H1 (cell line): ENCODE measurements around the gene SCNN1A. TPM values are rescaled to one million over a fixed set of nuclear protein-coding genes. Genes with fewer than 3 reads are reported as not detected.

Experiments
- CTCF ChIA-PET: fragments of 300-600 bp; sonication (Branson Sonifier 250); formaldehyde crosslinking; loops from one replicate; lab custom pipeline; 2021; ENCODE audit not compliant: partially characterized antibody; lab: Charles Lee
- POLR2A ChIA-PET: fragments of 300-600 bp; sonication (Branson Sonifier 250); formaldehyde crosslinking; loops from one replicate; lab custom pipeline; 2021; ENCODE audit warnings: inconsistent platforms; ENCODE audit not compliant: partially characterized antibody; lab: Charles Lee
- DNase-seq, 2 experiments: peaks; one replicate each; pipeline versions ENCODE4 v3.0.0 to v3.0.0-alpha.2; 2010 to 2022; ENCODE audit warnings: low spot score in 2 of 2, low read depth in 1 of 2, mixed read lengths in 1 of 2
- FAIRE-seq: peaks from 2 replicates; lab custom pipeline; 2011; peaks lifted over from hg19 to GRCh38; lab: Jason Lieb, UNC
- H2AFZ ChIP-seq: 2 replicates; pipeline ENCODE4 v1.8.1; 2012; ENCODE audit warnings: low read length, inconsistent platforms
- H2AK5ac ChIP-seq: 2 replicates; pipeline ENCODE4 v1.6.1; 2013; ENCODE audit warnings: low read depth, low read length
- H2BK120ac ChIP-seq: replicated peaks from 2 replicates; pipeline ENCODE3; 2013; ENCODE audit warnings: low read depth, low read length, inconsistent platforms
- H2BK12ac ChIP-seq: 2 replicates; pipeline ENCODE4 v1.6.1; 2013; ENCODE audit warnings: low read depth, low read length
- H2BK15ac ChIP-seq: 2 replicates; pipeline ENCODE4 v1.6.1; 2013; ENCODE audit warnings: low read length
- H2BK20ac ChIP-seq: 2 replicates; pipeline ENCODE4 v1.6.1; 2013; ENCODE audit warnings: low read length
- H2BK5ac ChIP-seq: 2 replicates; pipeline ENCODE4 v1.6.1; 2013; ENCODE audit warnings: low read depth, low read length
- H3K14ac ChIP-seq: 2 replicates; pipeline ENCODE4 v1.6.1; 2013; ENCODE audit warnings: inconsistent platforms; ENCODE audit not compliant: insufficient read length
- H3K18ac ChIP-seq: 2 replicates; pipeline ENCODE4 v1.6.1; 2013; ENCODE audit warnings: low read length; ENCODE audit errors: extremely low read depth
- H3K23ac ChIP-seq: 2 replicates; pipeline ENCODE4 v1.6.1; 2013; ENCODE audit warnings: inconsistent platforms; ENCODE audit not compliant: insufficient read length
- H3K23me2 ChIP-seq: 2 replicates; pipeline ENCODE4 v1.6.1; 2013; ENCODE audit warnings: low read depth, low read length
- H3K27ac ChIP-seq: 2 replicates; pipeline ENCODE4 v1.6.1; 2011; ENCODE audit warnings: low read depth, low read length, inconsistent platforms
- H3K27me3 ChIP-seq, 4 experiments: replicated peaks in 1 of 4; 1 replicate in 1 of 4; 2 replicates in 3 of 4; pipeline versions ENCODE4 v1.6.1 to v1.8.1; 2011 to 2013; ENCODE audit warnings: low read length in 3 of 4, mild to moderate bottlenecking in 3 of 4, inconsistent platforms in 2 of 4, mixed read lengths in 2 of 4, moderate library complexity in 1 of 4; ENCODE audit not compliant: control insufficient read depth in 3 of 4, insufficient read depth in 3 of 4; ENCODE audit errors: extremely low read depth in 1 of 4
- H3K36me3 ChIP-seq, 4 experiments: 2 replicates each; pipeline versions ENCODE4 v1.6.1 to v1.8.1; 2011 to 2013; ENCODE audit warnings: mild to moderate bottlenecking in 4 of 4, low read length in 3 of 4, moderate library complexity in 2 of 4, control low read depth in 1 of 4, inconsistent platforms in 1 of 4; ENCODE audit not compliant: insufficient read depth in 4 of 4, control insufficient read depth in 2 of 4
- H3K4ac ChIP-seq: replicated peaks from 2 replicates; pipeline ENCODE3; 2013; ENCODE audit warnings: low read length, low read depth, mixed read lengths, inconsistent platforms; ENCODE audit not compliant: insufficient read length
- H3K4me1 ChIP-seq, 4 experiments: replicated peaks in 1 of 4; 1 replicate in 1 of 4; 2 replicates in 3 of 4; pipeline versions ENCODE4 v1.6.1 to v1.8.1; 2011 to 2013; ENCODE audit warnings: low read length in 3 of 4, inconsistent platforms in 2 of 4, mixed read lengths in 1 of 4; ENCODE audit not compliant: insufficient read depth in 4 of 4, control insufficient read depth in 3 of 4
- H3K4me2 ChIP-seq, 2 experiments: 2 replicates each; pipeline versions ENCODE4 v1.6.1 to v1.8.1; 2011 to 2013; ENCODE audit warnings: low read depth in 2 of 2, low read length in 2 of 2, control low read depth in 1 of 2, inconsistent platforms in 1 of 2, mild to moderate bottlenecking in 1 of 2; ENCODE audit not compliant: insufficient read depth in 1 of 2
- H3K4me3 ChIP-seq, 4 experiments: fragments of 200-600, 300-600 bp in 1 of 4; sonication (generic), shearing (Covaris generic), sonication (Bioruptor Twin) in 1 of 4; 2 replicates each; pipeline versions ENCODE4 v1.5.1 to v1.8.1; 2011 to 2016; ENCODE audit warnings: low read length in 4 of 4, low read depth in 3 of 4, control low read depth in 2 of 4, inconsistent platforms in 2 of 4, mild to moderate bottlenecking in 2 of 4, mixed read lengths in 1 of 4, moderate library complexity in 1 of 4; ENCODE audit not compliant: insufficient read depth in 2 of 4; ENCODE audit errors: extremely low read depth in 1 of 4
- H3K56ac ChIP-seq: replicated peaks from 2 replicates; pipeline ENCODE3; 2013; ENCODE audit warnings: low read depth, mild to moderate bottlenecking, mixed read lengths, low read length, inconsistent platforms; ENCODE audit not compliant: insufficient read length
- H3K79me1 ChIP-seq: 2 replicates; pipeline ENCODE4 v1.6.1; 2013; ENCODE audit warnings: low read depth, low read length, control low read depth
- H3K79me2 ChIP-seq, 2 experiments: 2 replicates each; pipeline versions ENCODE4 v1.6.1 to v1.8.1; 2012 to 2013; ENCODE audit warnings: low read length in 2 of 2, mild to moderate bottlenecking in 2 of 2, inconsistent platforms in 1 of 2; ENCODE audit not compliant: insufficient read depth in 2 of 2, control insufficient read depth in 1 of 2
- H3K9ac ChIP-seq, 4 experiments: replicated peaks in 1 of 4; 1 replicate in 1 of 4; 2 replicates in 3 of 4; pipeline versions ENCODE4 v1.6.1 to v1.8.1; 2011 to 2013; ENCODE audit warnings: low read depth in 3 of 4, low read length in 3 of 4, control low read depth in 2 of 4, mild to moderate bottlenecking in 2 of 4, moderate library complexity in 2 of 4, inconsistent platforms in 1 of 4; ENCODE audit errors: extremely low read depth in 1 of 4
- H3K9me3 ChIP-seq, 2 experiments: 2 replicates each; pipeline versions ENCODE4 v1.6.1 to v1.8.1; 2012 to 2013; ENCODE audit warnings: mild to moderate bottlenecking in 2 of 2, moderate library complexity in 2 of 2, control low read depth in 1 of 2, inconsistent platforms in 1 of 2, low read depth in 1 of 2, low read length in 1 of 2, mixed read lengths in 1 of 2; ENCODE audit not compliant: insufficient read depth in 2 of 2
- H4K20me1 ChIP-seq, 2 experiments: replicated peaks in 1 of 2; 2 replicates each; pipeline versions ENCODE3 to v1.8.1; 2011 to 2013; ENCODE audit warnings: inconsistent platforms in 2 of 2, low read length in 2 of 2, mild to moderate bottlenecking in 1 of 2; ENCODE audit not compliant: insufficient read depth in 2 of 2, control insufficient read depth in 1 of 2
- H4K5ac ChIP-seq: 2 replicates; pipeline ENCODE4 v1.6.1; 2013; ENCODE audit warnings: low read length, low read depth, mixed read lengths, inconsistent platforms; ENCODE audit not compliant: insufficient read length
- H4K8ac ChIP-seq: 2 replicates; pipeline ENCODE4 v1.8.0; 2013; ENCODE audit warnings: mild to moderate bottlenecking, moderate library complexity, low read length, inconsistent platforms; ENCODE audit not compliant: insufficient read depth; ENCODE audit errors: extremely low read depth
- H4K91ac ChIP-seq: replicated peaks from 2 replicates; pipeline ENCODE3; 2013; ENCODE audit warnings: low read length, mixed read lengths, inconsistent platforms; ENCODE audit not compliant: insufficient read length
- BCL11A ChIP-seq, 2 experiments: IDR thresholded peaks; one replicate each; pipeline ENCODE4 v1.6.1; 2011; ENCODE audit warnings: low read depth in 2 of 2, low read length in 2 of 2, mild to moderate bottlenecking in 2 of 2
- CBX5 ChIP-seq: fragments of 300-800, 300-1000 bp; sonication (generic); IDR thresholded peaks from 2 replicates; pipeline ENCODE4 v1.7.1; 2016; ENCODE audit warnings: antibody characterized with exemption, low read length, low read depth
- CBX8 ChIP-seq: fragments of 300-800, 300-1000 bp; sonication (generic); IDR thresholded peaks from 2 replicates; pipeline ENCODE4 v1.7.1; 2016; ENCODE audit warnings: low read depth, low read length, borderline replicate concordance
- CREB1 ChIP-seq: IDR thresholded peaks from 2 replicates; pipeline ENCODE4 v1.6.1; 2012; ENCODE audit warnings: inconsistent platforms
- KDM1A ChIP-seq: fragments of 200-600, 300-600 bp; sonication (generic); IDR thresholded peaks from 2 replicates; pipeline ENCODE4 v1.7.1; 2016; ENCODE audit warnings: mild to moderate bottlenecking, low read length, borderline replicate concordance
- RBBP5 ChIP-seq: IDR thresholded peaks from 2 replicates; pipeline ENCODE4 v1.7.1; 2012; ENCODE audit warnings: low read depth, mild to moderate bottlenecking, inconsistent platforms, low read length, moderate library complexity, borderline replicate concordance
- SP4 ChIP-seq: IDR thresholded peaks from 2 replicates; pipeline ENCODE4 v1.6.1; 2012; ENCODE audit warnings: low read length, inconsistent platforms
- TAF7 ChIP-seq: optimal IDR thresholded peaks from 2 replicates; pipeline ENCODE3; 2011; ENCODE audit warnings: low read depth, mild to moderate bottlenecking, inconsistent platforms, low read length, moderate library complexity, borderline replicate concordance
- YY1 ChIP-seq: IDR thresholded peaks from 2 replicates; pipeline ENCODE4 v1.6.1; 2011; ENCODE audit warnings: low read depth, mild to moderate bottlenecking, low read length
- WGBS, 2 experiments: shearing (Covaris generic) in 1 of 2; methylation state at CpG; one replicate each; pipeline versions ENCODE4 v1.1.6 to v1.1.7; 2013 to 2015; ENCODE audit warnings: low lambda C conversion rate in 2 of 2, mixed read lengths in 2 of 2, inconsistent platforms in 1 of 2, low coverage in 1 of 2, missing lambda C conversion rate in 1 of 2; ENCODE audit not compliant: insufficient replicate concordance in 2 of 2, insufficient coverage in 1 of 2, insufficient read length in 1 of 2; ENCODE audit errors: extremely low coverage in 1 of 2, missing lambda C conversion rate in 1 of 2; 5-methylcytosine and 5-hydroxymethylcytosine counted together
- polyA plus RNA-seq, 7 experiments: library from polyadenylated mRNA; depleted of rRNA in 3 of 7; stranded (reverse) in 5 of 7; unstranded in 2 of 7; fragments of >200 nt in 5 of 7; fragments of 200-250 nt in 2 of 7; gene quantifications; 1 replicate in 5 of 7; 2 replicates in 1 of 7; 4 replicates in 1 of 7; pipeline versions ENCODE4 v1.2.1 to v1.2.3, GENCODE V29; 2011 to 2013; ENCODE audit warnings: missing spikeins in 2 of 7, mixed read lengths in 2 of 7
- total RNA-seq: library from RNA; stranded (reverse); fragmentation: NEBNext Ultra II Directional; extraction: Animal tissue kit (Norgen Biotek cat#: 25700); gene quantifications from 2 replicates; pipeline ENCODE4 v1.2.1, GENCODE V29; 2021
- TF ChIP-seq, protein P1 (sequence below): IDR thresholded peaks from 2 replicates; pipeline ENCODE4 v1.6.1; 2011; ENCODE audit warnings: low read length, improper control_type of control experiment
- TF ChIP-seq, protein P2 (sequence below): IDR thresholded peaks from 2 replicates; pipeline ENCODE4 v1.6.1; 2012; ENCODE audit warnings: inconsistent platforms

SCNN1A gene
- total and polyA plus RNA-seq, 2 of the 8 experiments (the other 6 are each of a cell fraction or from before 2014, with no cell fraction given): 85.5 to 156 TPM

GRCh38 chr12:6370576-6370935 lies 4.8 kb downstream of the SCNN1A start:
- peaks cover 21% of the 10 kb centered on the region for H3K79me1 ChIP-seq
- H3K27me3 ChIP-seq: no peaks in the 10 kb centered on the region
- H3K4me3 ChIP-seq: peak overlapping the region in 2 of 4 experiments; percentile 27 to 43; a peak in 3 of 8 replicates
- peak overlapping the region; percentile 25 for H4K91ac ChIP-seq
- H2AFZ ChIP-seq: no peak overlapping the region
- peaks cover 15 to 47% (median 26%) of the 10 kb centered on the region in 4 experiments for H3K4me1 ChIP-seq
- peaks cover 26 to 90% of the 10 kb centered on the region in 2 experiments for H3K79me2 ChIP-seq
- peak overlapping the region; percentile 98 for H2BK20ac ChIP-seq
- H2AK5ac ChIP-seq: peak overlapping the region; percentile 93
- H3K36me3 ChIP-seq: peaks cover 0 to 5% (median 2%) of the 10 kb centered on the region in 4 experiments; a peak in 3 of 8 replicates
- TF ChIP-seq, protein P1, sequence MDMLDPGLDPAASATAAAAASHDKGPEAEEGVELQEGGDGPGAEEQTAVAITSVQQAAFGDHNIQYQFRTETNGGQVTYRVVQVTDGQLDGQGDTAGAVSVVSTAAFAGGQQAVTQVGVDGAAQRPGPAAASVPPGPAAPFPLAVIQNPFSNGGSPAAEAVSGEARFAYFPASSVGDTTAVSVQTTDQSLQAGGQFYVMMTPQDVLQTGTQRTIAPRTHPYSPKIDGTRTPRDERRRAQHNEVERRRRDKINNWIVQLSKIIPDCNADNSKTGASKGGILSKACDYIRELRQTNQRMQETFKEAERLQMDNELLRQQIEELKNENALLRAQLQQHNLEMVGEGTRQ: no peak
- TF ChIP-seq, protein P2, sequence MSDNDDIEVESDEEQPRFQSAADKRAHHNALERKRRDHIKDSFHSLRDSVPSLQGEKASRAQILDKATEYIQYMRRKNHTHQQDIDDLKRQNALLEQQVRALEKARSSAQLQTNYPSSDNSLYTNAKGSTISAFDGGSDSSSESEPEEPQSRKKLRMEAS: no peak
- TF ChIP-seq CBX5 (no peak), SP4 (no peak), CBX8 (no peak), BCL11A (IDR thresholded peaks at IDR 0.05; ENCODE audit: low read depth in 2 of 2, low read length in 2 of 2) (no peak), CREB1 (no peak), KDM1A (no peak), YY1 (no peak), TAF7 (no peak), RBBP5 (no peak)
- TF ChIP-seq, all 59 proteins: peak for 0
- Histone ChIP-seq H3K18ac (peak overlapping the region; percentile 93), H3K56ac (no peak overlapping the region), H3K9me3 (no peaks in the 10 kb centered on the region), H3K4me2 (peak overlapping the region; percentile 69 to 91), H3K23ac (no peak overlapping the region), H3K23me2 (peaks cover 25% of the 10 kb centered on the region), H3K4ac (no peak overlapping the region), H4K8ac (no peak overlapping the region), H3K9ac (peak overlapping the region in 3 of 4 experiments; percentile 16 to 49 (median 38); a peak in 2 of 7 replicates), H3K27ac (peak overlapping the region; percentile 72), H2BK12ac (peak overlapping the region; percentile 86), H2BK5ac (peak overlapping the region; percentile 89), H4K5ac (peak overlapping the region; percentile 14), H2BK120ac (no peak overlapping the region), H3K14ac (no peak overlapping the region), H2BK15ac (peak overlapping the region; percentile 94; the same call in 1 of the 2 replicates), H4K20me1 (peaks cover 3 to 5% of the 10 kb centered on the region in 2 experiments)
- FAIRE-seq (no peak), DNase-seq (no peak)
- 82% methylated on average over 4 of the region's 4 CpGs; no CpG with 5 or more reads in 1 of the 2 experiments for WGBS, 2 experiments
- POLR2A ChIA-PET: interaction anchor here (0.7 to 17.2 kb wide), 11 partner anchors 8 to 155 kb away, joined by 3 to 259 read pairs (median 8); partner anchors contain the start of genes LTBR, MRPL51, TAPBPL and TNFRSF1A
- CTCF ChIA-PET: interaction anchor here (1.0 to 7.4 kb wide), 14 partner anchors 8 to 167 kb away, joined by 3 to 66 read pairs (median 4); partner anchors contain the start of gene VAMP1
